SU-DHL-6 (cell line): ENCODE data around the gene MAST2.
"Not testable (repeated sequence)": the region's sequence is repeated elsewhere in the genome, so short reads cannot be mapped to it uniquely, and the experiment has no call there.

Source experiments
- H2AFZ ChIP-seq: fragments of 200-600 bp; sonication (generic); 2 replicates; pipeline ENCODE4 v1.6.1; 2014; ENCODE audit warnings: low read depth, mild to moderate bottlenecking, moderate library complexity, mixed read lengths, antibody characterized with exemption, low read length; ENCODE audit not compliant: severe bottlenecking
- H3F3A ChIP-seq: fragments of 200-600 bp; shearing (Covaris generic); 2 replicates; pipeline ENCODE4 v1.6.0; 2016; ENCODE audit warnings: antibody characterized with exemption, mild to moderate bottlenecking; ENCODE audit not compliant: insufficient read depth
- H3K27ac ChIP-seq: fragments of 200-600 bp; sonication (generic); 2 replicates; pipeline ENCODE4 v1.5.1; 2016; ENCODE audit warnings: low read depth, mild to moderate bottlenecking, low read length, moderate library complexity, mixed read lengths
- H3K27me3 ChIP-seq: fragments of 200-600 bp; sonication (generic), shearing (Covaris generic); 2 replicates; pipeline ENCODE4 v1.6.0; 2014; ENCODE audit warnings: mild to moderate bottlenecking, low read length
- H3K36me3 ChIP-seq: fragments of 200-600 bp; sonication (generic); 2 replicates; pipeline ENCODE4 v1.6.1; 2014; ENCODE audit warnings: mild to moderate bottlenecking, low read length, mixed read lengths
- H3K4me2 ChIP-seq: fragments of 300-600, 200-600 bp; shearing (Covaris generic), sonication (generic); 2 replicates; pipeline ENCODE4 v1.6.0; 2014; ENCODE audit warnings: low read length, low read depth, mild to moderate bottlenecking; ENCODE audit not compliant: poor library complexity, severe bottlenecking
- H3K4me3 ChIP-seq: fragments of 200-600 bp; sonication (generic); 2 replicates; pipeline ENCODE4 v1.5.1; 2014; ENCODE audit warnings: antibody characterized with exemption, low read length, mild to moderate bottlenecking, mixed read lengths; ENCODE audit not compliant: insufficient read depth, poor library complexity, severe bottlenecking
- H3K79me2 ChIP-seq: fragments of 200-600 bp; sonication (generic); 2 replicates; pipeline ENCODE4 v1.6.1; 2014; ENCODE audit warnings: mild to moderate bottlenecking, low read length, moderate library complexity; ENCODE audit not compliant: insufficient read depth
- H3K9ac ChIP-seq: fragments of 200-600 bp; sonication (generic); 2 replicates; pipeline ENCODE4 v1.7.0; 2014; ENCODE audit warnings: mild to moderate bottlenecking, low read length
- H3K9me2 ChIP-seq: fragments of 200-600 bp; sonication (generic); replicated peaks from 2 replicates; pipeline ENCODE4 v1.6.1; 2014; ENCODE audit warnings: low read length; ENCODE audit not compliant: insufficient read depth
- H3K9me3 ChIP-seq: fragments of 200-600 bp; sonication (generic); 2 replicates; pipeline ENCODE4 v1.6.1; 2014; ENCODE audit warnings: low read length, mixed read lengths; ENCODE audit not compliant: insufficient read depth
- H4K20me1 ChIP-seq: fragments of 200-600 bp; sonication (generic); 2 replicates; pipeline ENCODE4 v1.6.1; 2014; ENCODE audit warnings: low read depth, mild to moderate bottlenecking, antibody characterized with exemption, low read length, moderate library complexity, mixed read lengths
- CTCF ChIP-seq: fragments of 200-600 bp; sonication (generic); IDR thresholded peaks from one replicate; pipeline ENCODE4 v1.5.1; 2017; ENCODE audit warnings: antibody characterized with exemption, mild to moderate bottlenecking, low read length, moderate library complexity; ENCODE audit not compliant: insufficient read depth, poor library complexity, severe bottlenecking
- EZH2phosphoT487 ChIP-seq: fragments of 200-600 bp; sonication (generic), shearing (Covaris generic); conservative IDR thresholded peaks from 2 replicates; pipeline ENCODE4 v1.6.1; 2018; ENCODE audit warnings: mild to moderate bottlenecking, antibody characterized with exemption, low read length, moderate library complexity, mixed read lengths

MAST2 gene

GRCh38 chr1:45842786-45843185 is 39.4 kb downstream of the MAST2 start:
- H3K9me3 ChIP-seq = no peaks in the 10 kb centered on the region
- H3F3A ChIP-seq = peaks cover 58% of the 10 kb centered on the region
- TF ChIP-seq CTCF (no peak), EZH2phosphoT487 (no peak)
- H3K27me3 ChIP-seq = no peaks in the 10 kb centered on the region
- peaks cover 76% of the 10 kb centered on the region for H3K79me2 ChIP-seq
- H3K9ac ChIP-seq = peak overlapping the region; percentile 42; the same call in 1 of the 2 replicates
- no peaks in the 10 kb centered on the region for H4K20me1 ChIP-seq
- peak overlapping the region; percentile 79 for H3K4me2 ChIP-seq
- H3K4me3 ChIP-seq = no peak overlapping the region
- H3K36me3 ChIP-seq = peaks cover 12% of the 10 kb centered on the region
- H3K27ac ChIP-seq = peak overlapping the region; percentile 96
- no peak overlapping the region for H2AFZ ChIP-seq
- no peaks in the 10 kb centered on the region for H3K9me2 ChIP-seq

DNA sequence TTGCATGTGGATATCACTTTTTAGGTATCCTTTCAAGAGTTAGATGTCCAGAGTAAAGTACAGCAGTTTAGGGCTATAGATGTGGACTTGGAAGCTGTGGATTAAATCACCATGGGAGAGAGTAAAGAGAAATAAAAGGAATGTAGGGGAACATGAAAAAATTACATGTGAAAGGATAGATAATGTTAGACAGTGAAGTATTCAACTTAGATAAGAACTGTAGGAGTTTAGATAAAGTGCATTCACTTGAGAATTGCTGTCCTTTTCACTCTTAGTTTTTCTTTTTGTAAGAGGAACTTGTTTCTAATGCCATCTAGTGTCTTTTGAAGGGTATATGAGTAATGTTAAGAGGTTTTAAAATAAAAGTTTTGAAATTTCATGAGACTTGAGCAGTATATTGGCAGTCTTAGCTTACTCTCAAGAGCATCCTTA is 40.1 kb downstream of the MAST2 start:
- Histone ChIP-seq H3K4me3 (no peak overlapping the region), H3F3A (peaks cover 53% of the 10 kb centered on the region), H3K36me3 (peaks cover 12% of the 10 kb centered on the region; the same call in 1 of the 2 replicates), H4K20me1 (no peaks in the 10 kb centered on the region), H3K79me2 (peaks cover 76% of the 10 kb centered on the region), H3K4me2 (peak overlapping the region; percentile 79), H3K9me2 (no peaks in the 10 kb centered on the region), H2AFZ (no peak overlapping the region), H3K9ac (peak overlapping the region; percentile 42), H3K9me3 (no peaks in the 10 kb centered on the region), H3K27me3 (no peaks in the 10 kb centered on the region), H3K27ac (peak overlapping the region; percentile 96)
- TF ChIP-seq CTCF (peak; percentile 40), EZH2phosphoT487 (no peak)

- peaks cover 12% of the 10 kb centered on the region for H3K36me3 ChIP-seq
- peak overlapping the region; percentile 96; the same call in 1 of the 2 replicates for H3K27ac ChIP-seq
- H3K9me2 ChIP-seq, H2AFZ ChIP-seq, H3K4me3 ChIP-seq, H4K20me1 ChIP-seq, H3K9me3 ChIP-seq, H3K27me3 ChIP-seq: not testable (repeated sequence)
- peak overlapping the region; percentile 79 for H3K4me2 ChIP-seq
- peaks cover 77% of the 10 kb centered on the region for H3K79me2 ChIP-seq
- peak overlapping the region; percentile 42; the same call in 1 of the 2 replicates for H3K9ac ChIP-seq
- H3F3A ChIP-seq = peaks cover 48% of the 10 kb centered on the region
Measured at GRCh38 chr1:45844000-45844399, 40.6 kb downstream of the MAST2 start.

DNA sequence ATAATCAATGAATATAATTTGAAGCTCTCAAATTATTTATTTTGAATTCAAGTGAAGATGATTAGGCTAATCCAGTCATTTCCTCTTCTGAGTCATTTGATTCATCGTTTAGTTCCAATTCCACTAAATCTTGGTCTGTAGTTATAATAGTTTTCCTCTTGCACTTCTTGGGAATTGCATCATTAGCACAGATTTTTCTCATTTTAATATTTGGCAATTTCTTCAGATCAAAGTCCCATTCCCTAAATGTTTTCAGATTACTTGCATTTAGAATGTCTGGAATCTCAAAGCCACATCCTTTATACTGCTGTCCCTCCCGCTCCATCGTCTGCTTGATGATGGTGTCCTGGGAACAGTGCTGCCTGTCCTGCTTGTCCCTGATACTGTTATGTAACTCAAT is 43.5 kb downstream of the MAST2 start:
- TF ChIP-seq EZH2phosphoT487 (no peak), CTCF (no peak)
- Histone ChIP-seq H3K9me3 (no peaks in the 10 kb centered on the region), H2AFZ (no peak overlapping the region), H4K20me1 (no peaks in the 10 kb centered on the region; the same call in 1 of the 2 replicates), H3F3A (peaks cover 27% of the 10 kb centered on the region), H3K9ac (no peak overlapping the region), H3K36me3 (peaks cover 18% of the 10 kb centered on the region), H3K9me2 (no peaks in the 10 kb centered on the region), H3K4me3 (no peak overlapping the region), H3K4me2 (no peak overlapping the region), H3K27ac (no peak overlapping the region), H3K27me3 (no peaks in the 10 kb centered on the region), H3K79me2 (peaks cover 99% of the 10 kb centered on the region)
